GM23338 (cell line): ENCODE data around the gene MRPS5. TPM values are rescaled to one million over a fixed set of nuclear protein-coding genes. Genes with fewer than 3 reads are reported as not detected.

ENCODE experiments used
- ATAC-seq: fragments of 200-7000 bp; cut with Tn5 transposase; 3 replicates; pipeline ENCODE4 v1.9.1; 2020
- DNase-seq: peaks from one replicate; pipeline ENCODE4 v3.0.0-alpha.2; 2015; ENCODE audit warnings: low spot score
- H2AFZ ChIP-seq: fragments of 200-600 bp; sonication (generic); 2 replicates; pipeline ENCODE4 v1.8.0; 2016; ENCODE audit warnings: antibody characterized with exemption, mild to moderate bottlenecking, moderate library complexity
- H3F3A ChIP-seq: fragments of 200-600 bp; sonication (generic); replicated peaks from 2 replicates; pipeline ENCODE4 v1.8.0; 2017; ENCODE audit warnings: antibody characterized with exemption, mixed run types, low read depth
- H3K27ac ChIP-seq: fragments of 200-600 bp; sonication (generic); 2 replicates; pipeline ENCODE4 v1.6.1; 2016; ENCODE audit warnings: low read depth
- H3K27me3 ChIP-seq: fragments of 200-600 bp; sonication (generic); 2 replicates; pipeline ENCODE4 v1.8.0; 2016; ENCODE audit warnings: mild to moderate bottlenecking, mixed run types, moderate library complexity; ENCODE audit not compliant: insufficient read depth
- H3K36me3 ChIP-seq: fragments of 200-600 bp; sonication (generic); 2 replicates; pipeline ENCODE4 v1.8.0; 2016; ENCODE audit warnings: mild to moderate bottlenecking; ENCODE audit not compliant: insufficient read depth
- H3K4me1 ChIP-seq: fragments of 200-600 bp; sonication (generic); 2 replicates; pipeline ENCODE4 v1.8.0; 2016; ENCODE audit warnings: mild to moderate bottlenecking, moderate library complexity; ENCODE audit not compliant: insufficient read depth
- H3K4me2 ChIP-seq: fragments of 200-600 bp; sonication (generic); 2 replicates; pipeline ENCODE4 v1.7.1; 2017; ENCODE audit warnings: mixed run types
- H3K4me3 ChIP-seq: fragments of 200-600 bp; sonication (generic); 2 replicates; pipeline ENCODE4 v1.6.1; 2016; ENCODE audit warnings: mixed run types
- H3K79me2 ChIP-seq: fragments of 200-600 bp; sonication (generic); replicated peaks from 2 replicates; pipeline ENCODE4 v1.8.0; 2017; ENCODE audit warnings: mild to moderate bottlenecking; ENCODE audit not compliant: insufficient read depth
- H3K9me2 ChIP-seq: fragments of 200-600 bp; sonication (generic); 2 replicates; pipeline ENCODE4 v1.8.0; 2017; ENCODE audit not compliant: insufficient read depth
- H4K20me1 ChIP-seq: fragments of 200-600 bp; sonication (generic); replicated peaks from 2 replicates; pipeline ENCODE4 v1.8.0; 2017; ENCODE audit warnings: mild to moderate bottlenecking; ENCODE audit not compliant: insufficient read depth
- H3K27ac Mint-ChIP-seq: 2 replicates; pipeline ENCODE4 v1.8.0; 2020; ENCODE audit warnings: inconsistent platforms, mild to moderate bottlenecking, moderate library complexity, mixed read lengths
- H3K27me3 Mint-ChIP-seq: 3 replicates; pipeline ENCODE4 v1.8.0; 2022; ENCODE audit warnings: low read depth, mild to moderate bottlenecking, moderate library complexity, mixed read lengths, inconsistent platforms; ENCODE audit not compliant: insufficient read depth, poor library complexity
- H3K36me3 Mint-ChIP-seq: 3 replicates; pipeline ENCODE4 v1.8.0; 2021; ENCODE audit warnings: low read depth, mild to moderate bottlenecking, inconsistent platforms, moderate library complexity, mixed read lengths
- H3K4me1 Mint-ChIP-seq: 3 replicates; pipeline ENCODE4 v1.8.0; 2020; ENCODE audit warnings: mild to moderate bottlenecking, inconsistent platforms, mixed read lengths
- H3K4me3 Mint-ChIP-seq: 3 replicates; pipeline ENCODE4 v1.8.0; 2021; ENCODE audit warnings: moderate library complexity, mild to moderate bottlenecking, inconsistent platforms, mixed read lengths
- H3K9me3 Mint-ChIP-seq: 3 replicates; pipeline ENCODE4 v1.8.0; 2020; ENCODE audit warnings: moderate library complexity, mild to moderate bottlenecking, inconsistent platforms, mixed read lengths
- CREB1 ChIP-seq: fragments of 250-450 bp; sonication (Bioruptor Pico); IDR thresholded peaks from 2 replicates; pipeline ENCODE4 v1.5.0; 2020; ENCODE audit warnings: low read depth, mild to moderate bottlenecking, moderate library complexity
- CTCF ChIP-seq, 2 experiments: fragments of 200-600 bp in 1 of 2; sonication (generic) in 1 of 2; conservative IDR thresholded peaks; 2 replicates each; pipeline versions ENCODE4 v1.5.1 to v1.6.1; 2016 to 2017; ENCODE audit warnings: antibody characterized with exemption in 2 of 2, low read depth in 2 of 2, mild to moderate bottlenecking in 2 of 2, moderate library complexity in 1 of 2
- EZH2 ChIP-seq: fragments of 200-600 bp; sonication (generic); IDR thresholded peaks from one replicate; pipeline ENCODE4 v1.8.0; 2017; ENCODE audit warnings: antibody characterized with exemption, mild to moderate bottlenecking, low read depth; ENCODE audit not compliant: unreplicated experiment
- EZH2phosphoT487 ChIP-seq: fragments of 200-600 bp; sonication (generic); IDR thresholded peaks from one replicate; pipeline ENCODE4 v1.8.1; 2018; ENCODE audit warnings: antibody characterized with exemption; ENCODE audit not compliant: unreplicated experiment
- JUNB ChIP-seq: IDR thresholded peaks from one replicate; pipeline ENCODE4 v1.6.1; 2016; ENCODE audit warnings: antibody characterized with exemption; ENCODE audit not compliant: unreplicated experiment
- NANOG ChIP-seq: IDR thresholded peaks from 2 replicates; pipeline ENCODE4 v1.6.1; 2016; ENCODE audit warnings: antibody characterized with exemption, borderline replicate concordance
- STAT1 ChIP-seq: IDR thresholded peaks from one replicate; pipeline ENCODE4 v1.6.1; 2016; ENCODE audit warnings: antibody characterized with exemption; ENCODE audit not compliant: unreplicated experiment
- ZNF331 ChIP-seq: fragments of 250-450 bp; sonication (Bioruptor Pico); IDR thresholded peaks from 2 replicates; pipeline ENCODE4 v1.5.0; 2020; ENCODE audit warnings: low read depth, mild to moderate bottlenecking, moderate library complexity
- polyA plus RNA-seq: library from polyadenylated mRNA; unstranded; fragments of >200 nt; fragmentation: Nextera tagmentation; extraction: Ambion mirVana; gene quantifications from 2 replicates; pipeline ENCODE4 v1.2.1, GENCODE V29; 2016
- total RNA-seq: library from RNA; depleted of rRNA; stranded (reverse); fragments of >200 nt; shearing (Covaris generic); gene quantifications from 2 replicates; pipeline ENCODE4 v1.2.3, GENCODE V29; 2014
- TF ChIP-seq, protein P1 (sequence below): IDR thresholded peaks from 2 replicates; pipeline ENCODE4 v1.6.1; 2016; ENCODE audit warnings: antibody characterized with exemption

Gene MRPS5
- total and polyA plus RNA-seq, 2 experiments from 2014 or later = 51.9 to 79.0 TPM

DNA sequence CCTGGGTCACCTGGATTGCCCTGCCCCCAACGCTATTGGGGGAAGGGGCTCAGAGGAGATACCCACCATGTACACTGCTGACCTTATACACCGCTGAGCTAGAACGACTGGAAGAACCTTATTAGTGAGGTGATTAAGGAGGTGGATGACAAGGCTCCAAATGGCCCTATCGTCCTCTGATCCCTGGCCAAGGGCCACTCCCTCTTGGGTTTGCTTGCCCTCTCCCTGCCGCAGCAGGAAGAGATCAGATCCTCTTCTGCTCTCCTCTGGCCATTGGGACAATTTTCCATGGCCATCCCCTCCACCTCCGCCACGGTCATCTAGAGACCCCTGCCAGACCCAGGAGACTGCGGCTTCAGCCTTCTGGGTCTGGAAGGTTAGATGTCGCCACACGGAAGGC, 36.8 kb upstream of the MRPS5 start (continued):
- no peak for TF ChIP-seq NANOG
- no peak for TF ChIP-seq JUNB
- TF ChIP-seq, protein P1, sequence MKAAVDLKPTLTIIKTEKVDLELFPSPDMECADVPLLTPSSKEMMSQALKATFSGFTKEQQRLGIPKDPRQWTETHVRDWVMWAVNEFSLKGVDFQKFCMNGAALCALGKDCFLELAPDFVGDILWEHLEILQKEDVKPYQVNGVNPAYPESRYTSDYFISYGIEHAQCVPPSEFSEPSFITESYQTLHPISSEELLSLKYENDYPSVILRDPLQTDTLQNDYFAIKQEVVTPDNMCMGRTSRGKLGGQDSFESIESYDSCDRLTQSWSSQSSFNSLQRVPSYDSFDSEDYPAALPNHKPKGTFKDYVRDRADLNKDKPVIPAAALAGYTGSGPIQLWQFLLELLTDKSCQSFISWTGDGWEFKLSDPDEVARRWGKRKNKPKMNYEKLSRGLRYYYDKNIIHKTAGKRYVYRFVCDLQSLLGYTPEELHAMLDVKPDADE = no peak
- TF ChIP-seq STAT1 = no peak
- TF ChIP-seq ZNF331 = no peak
- no peak for TF ChIP-seq CREB1 (CRISPR knock-in tag)

GRCh38 chr2:95149397-95149984, 27.9 kb upstream of the MRPS5 start:
- H3K27me3 Mint-ChIP-seq = peaks cover 3% of the 10 kb centered on the region
- Histone ChIP-seq H3K4me1 (no peaks in the 10 kb centered on the region), H3K79me2 (no peaks in the 10 kb centered on the region), H3K36me3 (peaks cover 37% of the 10 kb centered on the region), H3K4me3 (no peak overlapping the region), H3K27ac (no peak overlapping the region), H3K27me3 (no peaks in the 10 kb centered on the region), H3F3A (no peaks in the 10 kb centered on the region), H3K4me2 (no peak overlapping the region), H3K9me2 (no peaks in the 10 kb centered on the region), H2AFZ (no peak overlapping the region), H4K20me1 (no peaks in the 10 kb centered on the region)
- no peak overlapping the region for H3K27ac Mint-ChIP-seq
- peaks cover 88% of the 10 kb centered on the region for H3K9me3 Mint-ChIP-seq
- H3K4me3 Mint-ChIP-seq = no peak overlapping the region
- no peak for TF ChIP-seq ZNF331
- TF ChIP-seq EZH2 = no peak
- no peak for TF ChIP-seq NANOG
- TF ChIP-seq CTCF (conservative IDR thresholded peaks at IDR 0.05; ENCODE audit: low read depth in 2 of 2) = no peak
- TF ChIP-seq STAT1 = no peak
- TF ChIP-seq EZH2phosphoT487 = no peak
- no peak for TF ChIP-seq JUNB
- ATAC-seq (no peak), DNase-seq (no peak)
- no peaks in the 10 kb centered on the region for H3K4me1 Mint-ChIP-seq
- H3K36me3 Mint-ChIP-seq = peaks cover 96% of the 10 kb centered on the region

GRCh38 chr2:95143838-95144237, 22.2 kb upstream of the MRPS5 start:
- H3F3A ChIP-seq = no peaks in the 10 kb centered on the region
- no peak overlapping the region for H3K27ac ChIP-seq
- H3K4me1 ChIP-seq = no peaks in the 10 kb centered on the region
- no peak overlapping the region for H2AFZ ChIP-seq
- no peak overlapping the region for H3K4me2 ChIP-seq
- H3K36me3 Mint-ChIP-seq = peaks cover 64% of the 10 kb centered on the region
- peaks cover 94% of the 10 kb centered on the region for H3K9me3 Mint-ChIP-seq
- DNase-seq = no peak
- H3K27ac Mint-ChIP-seq = no peak overlapping the region
- H3K27me3 ChIP-seq = no peaks in the 10 kb centered on the region
- H3K27me3 Mint-ChIP-seq = peaks cover 3% of the 10 kb centered on the region
- no peaks in the 10 kb centered on the region for H3K9me2 ChIP-seq
- H3K79me2 ChIP-seq = no peaks in the 10 kb centered on the region
- H3K4me3 ChIP-seq = no peak overlapping the region
- ATAC-seq = no peak
- no peaks in the 10 kb centered on the region for H4K20me1 ChIP-seq
- peaks cover 21% of the 10 kb centered on the region; the same call in 1 of the 2 replicates for H3K36me3 ChIP-seq
- H3K4me1 Mint-ChIP-seq = no peaks in the 10 kb centered on the region
- H3K4me3 Mint-ChIP-seq = no peak overlapping the region
- no peak for TF ChIP-seq CTCF (conservative IDR thresholded peaks at IDR 0.05; ENCODE audit: low read depth in 2 of 2)
